CD4-positive, alpha-beta T cell treated with Interleukin-4 for 1 hour (primary cell): ENCODE data around the gene FBXO33.
"Not testable (repeated sequence)": the region's sequence is repeated elsewhere in the genome, so short reads cannot be mapped to it uniquely, and the experiment has no call there.

Source experiments
- DNase-seq, 2 donors: peaks; one replicate each; pipeline ENCODE4 v3.0.0-alpha.2; 2020 to 2022

FBXO33 gene

DNA sequence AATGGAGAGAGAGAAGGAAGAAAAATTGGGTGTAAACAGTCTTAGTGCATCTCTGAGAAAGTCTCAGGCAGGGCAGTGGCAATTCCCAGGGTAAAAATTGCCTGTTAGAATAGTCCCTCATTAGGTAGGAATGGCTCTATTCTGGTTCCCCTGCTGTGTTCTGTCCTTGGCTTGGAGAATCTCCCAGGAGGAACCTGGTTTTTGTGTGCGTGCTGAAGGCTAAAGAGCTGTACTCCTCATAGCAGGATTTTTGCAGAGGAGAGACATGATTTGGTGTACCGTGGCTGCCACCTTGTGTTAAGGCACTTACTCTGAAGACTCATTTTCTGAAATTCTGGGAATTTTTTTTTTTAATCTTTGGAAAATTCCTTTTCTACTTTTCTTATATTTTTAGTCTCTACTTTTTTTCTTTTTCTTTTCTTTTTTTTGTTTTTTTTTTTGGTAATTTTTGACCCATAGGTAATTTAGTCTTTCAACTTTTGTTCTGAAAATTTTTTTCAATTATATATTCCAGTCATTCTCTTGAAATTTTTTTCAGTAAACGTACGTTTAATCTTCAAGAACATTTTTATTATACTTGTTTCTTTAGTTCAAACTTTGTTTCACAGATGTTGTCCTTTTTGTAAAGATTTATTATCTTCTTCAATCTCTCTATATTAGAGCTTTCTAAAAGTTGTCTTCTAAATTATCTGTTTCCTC, 63.8 kb downstream of the FBXO33 start:
- peak in 1 of 2 donors; percentile 28 for DNase-seq

DNA sequence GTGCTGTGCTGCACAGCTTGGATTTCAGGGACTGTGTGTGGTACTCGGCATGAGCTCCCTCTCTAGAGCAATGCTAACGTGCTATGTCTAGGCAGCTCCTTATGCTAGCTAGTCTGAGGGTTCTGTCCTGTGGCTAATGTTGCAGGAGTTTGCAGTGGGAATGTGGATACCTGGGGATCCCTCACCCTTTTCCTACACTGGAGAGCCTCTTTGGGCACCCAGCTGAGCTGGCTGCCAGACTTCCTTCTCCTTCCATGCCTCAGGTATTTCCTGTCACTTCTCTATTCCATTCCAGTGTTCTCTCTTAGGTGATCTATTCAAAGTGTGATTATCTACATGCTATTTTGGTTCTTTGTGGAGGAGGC, 64.9 kb downstream of the FBXO33 start:
- DNase-seq = no peak

DNA sequence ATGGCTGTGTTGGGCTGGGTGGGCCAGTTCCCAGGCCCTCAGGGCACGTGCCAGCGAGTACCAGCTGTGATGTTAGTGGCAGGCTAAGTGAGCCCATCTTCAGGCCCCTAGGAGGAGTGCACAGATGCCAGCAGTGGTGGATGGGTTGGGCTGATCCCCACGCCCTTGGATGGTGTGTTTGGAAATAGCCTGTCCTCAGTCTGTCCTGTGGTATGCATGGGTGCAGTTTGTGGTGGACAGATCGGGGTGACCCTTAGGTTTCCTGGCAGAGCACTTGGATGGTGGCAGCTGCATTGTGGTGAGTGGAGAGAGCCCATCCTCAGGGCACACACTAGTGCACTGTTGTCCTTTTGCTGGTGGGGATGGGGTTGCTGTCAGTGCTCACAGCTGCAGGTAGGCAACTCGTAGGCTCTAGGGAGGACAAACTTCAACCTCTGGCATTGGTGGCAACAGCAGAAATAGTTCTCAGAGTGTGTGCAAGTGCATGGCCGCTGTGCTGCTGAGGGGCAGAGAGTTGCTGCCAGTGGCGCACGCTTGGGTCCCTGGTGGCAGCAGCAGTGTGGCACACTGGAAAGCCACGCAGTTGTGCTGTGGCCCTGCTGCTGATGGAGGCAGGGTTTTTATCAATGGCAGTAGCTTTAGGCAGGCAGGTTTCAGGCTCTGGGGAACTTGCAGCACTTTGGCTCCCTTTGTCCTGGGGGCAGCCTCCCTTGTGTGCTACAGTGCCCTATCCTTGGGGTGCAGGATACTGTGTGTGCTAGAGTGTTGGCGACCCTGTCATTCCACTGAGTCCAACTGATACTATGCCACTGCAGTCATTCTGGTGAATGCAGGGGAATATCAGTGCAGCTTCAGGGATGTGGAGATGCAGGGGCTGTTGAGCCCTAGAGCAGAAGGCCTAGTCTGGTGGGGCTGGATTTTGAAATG, 65.5 kb downstream of the FBXO33 start:
- DNase-seq = no peak

DNA sequence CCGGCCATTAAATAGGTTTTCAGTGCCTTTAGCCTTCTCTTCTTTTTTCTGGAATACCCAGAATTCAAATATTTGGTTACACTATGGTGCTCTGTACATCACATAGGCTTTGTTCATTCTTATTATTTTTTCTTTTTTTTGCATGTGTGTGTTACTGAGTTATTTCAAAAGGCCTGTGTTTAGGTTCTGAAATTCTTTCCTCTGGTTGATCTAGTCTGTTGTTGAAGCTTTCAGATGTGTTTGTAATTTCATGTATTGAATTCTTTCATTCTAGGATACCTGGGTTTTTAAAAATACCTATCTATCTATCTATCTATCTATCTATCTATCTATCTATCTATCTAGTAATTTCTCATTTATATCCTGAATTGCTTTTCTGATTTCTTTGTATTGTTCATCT, 66.9 kb downstream of the FBXO33 start:
- no peak for DNase-seq

DNA sequence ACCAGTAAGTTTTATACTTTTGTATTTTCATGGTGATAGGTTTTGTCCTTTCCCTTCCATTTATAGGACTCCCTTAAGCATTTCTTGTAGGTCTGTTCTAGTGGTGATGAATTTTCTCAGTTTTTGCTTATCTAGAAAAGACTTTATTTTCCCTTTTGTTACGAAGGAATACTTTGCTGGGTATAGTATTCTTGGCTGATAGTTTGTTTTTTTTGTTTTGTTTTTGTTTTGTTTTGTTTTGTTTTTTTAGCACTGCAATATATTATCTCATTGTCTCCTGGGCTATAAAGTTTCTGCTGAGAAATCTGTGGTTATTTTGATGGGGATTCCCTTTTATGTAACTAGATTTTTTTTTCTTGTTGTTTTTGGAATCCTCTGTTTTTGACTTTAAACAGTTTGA, 67.7 kb downstream of the FBXO33 start:
- DNase-seq = no peak

DNA sequence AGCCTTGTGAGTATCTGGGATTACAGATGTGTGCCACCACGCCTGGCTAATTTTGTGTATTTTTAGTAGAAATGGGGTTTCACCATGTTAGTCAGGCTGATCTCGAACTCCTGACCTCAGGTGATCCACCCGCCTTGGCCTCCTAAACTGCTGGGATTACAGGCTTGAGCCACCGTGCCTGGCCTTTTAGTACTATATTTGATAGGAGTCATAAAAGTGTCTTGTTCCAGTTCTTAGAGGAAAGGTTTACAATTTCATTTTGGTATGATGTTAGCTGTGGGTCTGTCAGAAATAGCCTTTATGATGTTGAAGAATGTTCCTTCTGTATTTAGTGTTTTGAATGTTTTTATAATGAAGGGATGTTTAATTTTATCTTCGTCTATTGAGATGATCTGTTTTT, 70.7 kb downstream of the FBXO33 start:
- DNase-seq = not testable (repeated sequence)

DNA sequence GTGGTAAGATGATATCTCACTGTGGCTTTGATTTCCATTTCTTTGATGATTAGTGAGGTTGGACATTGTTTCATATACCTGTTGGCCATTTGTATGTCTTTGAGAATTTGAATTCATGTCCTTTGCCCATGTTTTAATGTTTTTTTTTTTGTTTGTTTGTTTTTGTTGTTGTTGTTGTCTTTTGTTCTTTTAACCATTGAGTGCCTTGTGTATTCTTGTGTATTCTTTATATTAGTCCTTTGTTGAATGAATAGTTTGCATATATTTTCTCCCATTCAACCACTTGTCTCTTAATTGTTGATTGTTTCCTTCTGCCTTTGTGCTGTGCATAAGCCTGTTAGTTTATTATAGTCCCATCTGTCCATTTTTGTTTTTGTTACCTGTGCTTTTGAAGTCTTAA, 71.9 kb downstream of the FBXO33 start:
- no peak for DNase-seq

DNA sequence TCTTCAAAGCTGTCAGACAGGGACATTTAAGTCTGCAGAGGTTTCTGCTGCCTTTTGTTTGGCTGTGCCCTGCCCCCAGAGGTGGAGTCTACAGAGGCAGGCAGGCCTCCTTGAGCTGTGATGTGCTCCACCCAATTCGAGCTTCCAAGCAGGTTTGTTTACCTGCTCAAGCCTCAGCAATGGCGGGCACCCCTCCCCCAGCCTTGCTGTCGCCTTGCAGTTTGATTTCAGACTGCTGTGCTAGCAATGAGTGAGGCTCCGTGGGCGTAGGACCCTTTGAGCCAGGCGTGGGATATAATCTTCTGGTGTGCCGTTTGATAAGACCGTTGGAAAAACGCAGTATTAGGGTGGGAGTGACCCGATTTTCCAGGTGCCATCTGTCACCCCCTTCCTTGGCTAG, 73.2 kb downstream of the FBXO33 start:
- not testable (repeated sequence) for DNase-seq

DNA sequence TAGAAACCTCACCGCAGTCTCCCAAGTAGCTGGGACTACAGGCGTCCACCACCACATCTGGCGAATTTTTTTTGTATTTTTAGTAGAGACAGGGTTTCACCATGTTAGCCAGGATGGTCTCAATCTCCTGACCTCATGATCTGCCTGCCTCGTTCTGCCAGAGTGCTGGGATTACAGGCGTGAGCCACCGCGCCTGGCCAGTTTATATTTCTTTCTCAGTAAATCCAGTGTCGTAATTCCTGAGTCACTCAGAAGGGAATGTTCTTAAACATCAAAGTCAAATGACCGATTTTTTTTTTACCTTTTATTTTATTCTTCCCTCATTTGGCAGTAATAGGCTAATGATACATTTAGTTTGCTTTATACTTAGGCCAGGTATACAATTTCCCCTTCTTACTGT, 80.5 kb downstream of the FBXO33 start:
- DNase-seq = no peak

DNA sequence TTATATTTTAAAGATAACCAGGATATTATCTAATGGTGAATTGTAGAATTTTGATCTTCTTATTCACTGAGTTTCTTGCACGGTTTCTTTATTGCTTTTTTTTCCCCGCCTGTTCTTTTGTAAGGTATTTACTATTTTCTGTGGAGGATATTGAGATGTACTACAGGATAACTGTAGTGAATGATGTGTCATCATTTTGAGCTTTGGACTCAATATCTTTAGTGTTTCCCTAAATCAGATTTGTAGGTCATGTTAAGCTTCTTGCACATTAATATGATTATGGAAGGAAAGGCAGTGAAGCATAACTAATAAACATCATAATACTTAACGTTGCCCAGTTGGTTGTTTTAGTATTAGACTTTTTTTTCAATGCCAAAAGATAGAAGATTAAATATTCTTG, 81.4 kb downstream of the FBXO33 start:
- no peak for DNase-seq
